IMR-90 (cell line): ENCODE data around the gene ATXN10.

Source experiments
- BHLHE40 ChIP-seq: fragments of 150-350 bp; IDR thresholded peaks from 2 replicates; pipeline ENCODE4 v1.6.1; 2016; ENCODE audit warnings: mild to moderate bottlenecking, low read depth, low read length
- CEBPB ChIP-seq: IDR thresholded peaks from 2 replicates; pipeline ENCODE4 v1.6.1; 2012; ENCODE audit warnings: low read depth, low read length, improper control_type of control experiment
- CHD1 ChIP-seq: IDR thresholded peaks from 2 replicates; pipeline ENCODE4 v1.6.1; 2012; ENCODE audit warnings: low read depth, low read length, improper control_type of control experiment
- CTCF ChIP-seq: conservative IDR thresholded peaks from 2 replicates; pipeline ENCODE4 v1.5.1; 2012; ENCODE audit warnings: mild to moderate bottlenecking, low read depth, low read length, improper control_type of control experiment
- ELK1 ChIP-seq: fragments of 150-350 bp; IDR thresholded peaks from 2 replicates; pipeline ENCODE4 v1.6.1; 2016; ENCODE audit warnings: low read depth, mild to moderate bottlenecking, low read length, moderate library complexity, borderline replicate concordance
- FOS ChIP-seq: fragments of 150-350 bp; IDR thresholded peaks from 2 replicates; pipeline ENCODE4 v1.6.1; 2016; ENCODE audit warnings: low read depth, low read length
- MAFK ChIP-seq: IDR thresholded peaks from 2 replicates; pipeline ENCODE4 v1.6.1; 2012; ENCODE audit warnings: low read depth, low read length, improper control_type of control experiment
- MAZ ChIP-seq: IDR thresholded peaks from 2 replicates; pipeline ENCODE4 v1.6.1; 2012; ENCODE audit warnings: low read depth, mild to moderate bottlenecking, low read length, improper control_type of control experiment, moderate library complexity, borderline replicate concordance
- MXI1 ChIP-seq: IDR thresholded peaks from 2 replicates; pipeline ENCODE4 v1.6.1; 2012; ENCODE audit warnings: low read depth, mild to moderate bottlenecking, low read length, moderate library complexity, borderline replicate concordance
- POLR2A ChIP-seq: IDR thresholded peaks from 2 replicates; pipeline ENCODE4 v1.6.1; 2012; ENCODE audit warnings: mild to moderate bottlenecking, low read depth, low read length
- RAD21 ChIP-seq: IDR thresholded peaks from 2 replicates; pipeline ENCODE4 v1.6.1; 2012; ENCODE audit warnings: low read length, improper control_type of control experiment
- RCOR1 ChIP-seq: IDR thresholded peaks from 2 replicates; pipeline ENCODE4 v1.6.1; 2012; ENCODE audit warnings: mild to moderate bottlenecking, low read length, improper control_type of control experiment; ENCODE audit not compliant: insufficient replicate concordance
- RFX5 ChIP-seq: IDR thresholded peaks from 2 replicates; pipeline ENCODE4 v1.8.0; 2012; ENCODE audit warnings: low read depth, mild to moderate bottlenecking, low read length, moderate library complexity
- USF2 ChIP-seq: fragments of 150-350 bp; IDR thresholded peaks from 2 replicates; pipeline ENCODE4 v1.6.1; 2017; ENCODE audit warnings: mild to moderate bottlenecking, antibody characterized with exemption, low read length, low read depth

- no peak for TF ChIP-seq CTCF
- no peak for TF ChIP-seq POLR2A
- TF ChIP-seq RCOR1 = no peak
- no peak for TF ChIP-seq RFX5
- TF ChIP-seq USF2 = no peak
- TF ChIP-seq MXI1 = no peak
- no peak for TF ChIP-seq CEBPB
- TF ChIP-seq CHD1 = no peak
- TF ChIP-seq BHLHE40 = no peak
- TF ChIP-seq MAZ = no peak
- TF ChIP-seq FOS = no peak
- no peak for TF ChIP-seq ELK1
- TF ChIP-seq MAFK = no peak
- TF ChIP-seq RAD21 = no peak
These were observed 26.9 kb upstream of the ATXN10 start for GRCh38 chr22:45644714-45645113.
